GM19324 (cell line): Measurements from ENCODE around the gene NDST4.

Experiments used
- ATAC-seq: cut with Tn5 transposase; IDR thresholded peaks from one replicate; pipeline ENCODE4 v1.9.1; 2021; ENCODE audit warnings: mild to moderate bottlenecking, moderate library complexity; ENCODE audit not compliant: unreplicated experiment, low FRiP score

NDST4 gene

DNA sequence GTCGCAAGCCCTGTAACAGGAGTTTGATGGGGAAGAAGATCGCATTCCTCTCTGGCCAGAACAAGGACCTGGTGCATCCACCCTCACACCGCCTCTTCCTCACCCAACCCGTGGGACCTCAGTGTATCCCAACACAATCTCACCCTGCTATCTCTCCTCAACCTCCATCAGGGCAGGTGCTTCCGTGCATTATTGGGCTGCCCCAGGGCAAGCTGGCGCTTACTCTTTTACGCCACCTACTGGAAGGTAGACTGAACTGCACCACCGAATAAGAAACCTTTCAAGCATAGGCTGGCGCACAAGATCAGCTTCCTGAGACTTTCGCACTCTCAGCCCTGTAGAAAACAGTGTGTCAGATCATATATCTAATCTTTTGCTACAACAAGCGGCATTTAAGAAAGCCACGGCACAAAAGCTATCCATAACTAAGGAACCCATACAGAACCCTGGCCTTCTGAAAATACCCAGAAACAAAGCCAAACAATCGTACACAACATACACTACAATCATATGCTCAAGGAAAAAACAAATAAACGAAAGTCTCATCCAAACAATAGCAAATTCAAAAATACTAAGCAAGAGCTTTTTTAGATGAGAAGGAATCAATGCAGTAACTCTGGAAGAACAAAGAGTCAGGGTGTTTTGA lies 305.5 kb downstream of the NDST4 start:
- ATAC-seq, result peak; percentile 97

DNA sequence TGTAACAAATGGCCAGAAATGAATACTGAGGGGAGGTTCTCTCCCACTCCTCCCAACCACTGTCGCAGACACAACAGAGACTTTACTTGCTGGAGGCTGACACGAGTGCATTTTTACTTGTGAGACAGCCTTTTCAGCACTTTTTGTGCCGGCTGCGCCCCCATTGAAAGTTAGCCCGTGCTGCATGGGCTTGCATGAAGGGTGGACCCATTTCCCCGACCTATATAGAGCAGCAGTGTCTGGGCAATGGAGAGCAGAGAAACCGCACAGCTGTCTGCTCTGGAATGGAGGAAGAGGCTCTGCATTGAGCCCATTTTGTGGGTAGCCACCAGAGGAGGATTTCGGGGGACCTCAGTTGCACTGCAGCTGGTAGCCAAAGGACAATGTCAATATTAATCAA lies 306.1 kb downstream of the NDST4 start:
- peak; percentile 19 for ATAC-seq

- no peak for ATAC-seq
These were observed 321.4 kb downstream of the NDST4 start for GRCh38 chr4:114791976-114792375.

DNA sequence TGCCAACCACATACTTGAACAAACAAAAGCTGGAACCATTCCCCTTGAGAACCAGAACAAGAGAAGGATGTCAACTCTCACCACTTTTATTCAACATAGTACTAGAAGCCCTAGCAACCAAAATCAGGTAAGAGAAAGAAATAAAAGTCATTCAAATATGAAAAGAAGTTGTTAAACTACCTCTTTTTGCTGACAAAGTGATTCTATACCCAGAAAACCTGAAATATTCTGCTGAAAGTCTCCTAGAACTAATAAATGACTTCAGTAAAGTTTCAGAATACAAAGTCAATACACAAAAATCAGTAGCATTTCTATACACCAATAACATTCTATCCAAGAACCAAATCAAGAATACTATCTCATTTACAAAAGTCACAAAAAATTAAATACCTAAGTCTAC lies 327.9 kb downstream of the NDST4 start:
- no peak for ATAC-seq

DNA sequence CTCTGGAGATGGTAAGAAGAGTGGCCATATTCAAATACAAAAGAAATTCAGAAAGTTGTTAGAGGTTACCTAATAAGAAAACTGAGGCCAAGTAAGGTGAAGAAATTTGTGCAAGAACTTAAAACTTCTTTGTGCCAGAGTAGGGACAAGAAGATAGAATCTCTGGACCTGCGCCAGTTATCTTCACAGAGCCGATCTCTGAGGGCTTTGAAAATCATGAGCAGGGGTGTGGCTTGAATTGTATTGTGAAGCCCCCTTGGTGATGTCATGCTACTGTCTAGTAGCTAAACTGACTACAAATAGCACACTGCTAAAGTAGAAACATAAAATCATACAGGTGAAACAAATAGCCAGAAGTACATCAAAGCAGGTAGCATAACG lies 330.2 kb downstream of the NDST4 start:
- ATAC-seq, result no peak

GRCh38 chr4:114782415-114783214 lies 330.8 kb downstream of the NDST4 start:
- no peak for ATAC-seq

DNA sequence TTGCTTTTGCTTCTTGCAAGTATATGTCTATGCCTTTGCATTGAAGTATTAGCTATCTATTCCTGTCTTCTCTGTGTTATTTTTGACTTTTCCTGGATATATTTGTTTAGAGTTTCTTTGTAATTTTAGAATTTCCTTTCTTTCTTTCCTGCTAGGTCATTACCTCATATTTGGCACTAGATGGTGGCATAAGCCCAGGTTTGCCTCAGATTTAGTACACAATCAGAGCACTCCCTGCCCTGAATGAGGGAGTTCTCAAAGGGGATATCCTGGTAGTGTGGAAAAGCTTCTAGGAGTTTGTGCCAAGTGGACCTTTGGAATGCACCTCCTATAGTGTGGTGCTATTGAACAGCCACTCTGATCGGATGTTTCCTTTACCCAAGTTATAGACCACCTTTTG lies 333.2 kb downstream of the NDST4 start:
- no peak for ATAC-seq
